Measurements from ENCODE around the gene FMNL2. TPM values are rescaled to one million over a fixed set of nuclear protein-coding genes. Genes with fewer than 3 reads are reported as not detected.

FMNL2 gene
- total RNA-seq, 1 experiment from 2014 or later, result 46.5 TPM

DNA sequence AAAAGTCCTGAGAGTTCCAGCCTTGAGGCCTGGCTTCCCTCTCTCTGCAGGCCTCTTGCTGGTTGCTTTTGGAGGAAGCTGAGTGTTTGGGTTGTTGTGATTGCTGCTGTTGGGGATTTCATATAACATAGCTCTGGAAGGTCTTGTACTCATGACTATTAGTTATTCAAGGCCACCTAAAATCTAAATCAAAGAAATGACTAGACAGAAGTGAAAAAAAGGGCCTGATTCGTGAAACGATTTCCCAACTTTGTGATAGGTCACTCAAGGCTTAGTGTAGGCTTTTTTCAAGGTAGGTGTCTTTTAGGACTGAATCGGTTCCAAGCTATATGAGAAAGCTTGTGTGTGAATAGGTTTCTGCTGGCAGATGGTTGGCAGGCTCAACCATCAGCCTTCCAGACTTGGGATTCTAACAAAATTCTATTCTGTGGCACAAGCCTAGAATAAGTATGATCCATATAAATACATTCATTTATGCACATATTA is 164.4 kb downstream of the FMNL2 start:
- Mint-ChIP-seq H3K9me3 (ENCODE audit: low read depth, unreplicated experiment) (peaks cover 8% of the 10 kb centered on the region), H3K4me3 (ENCODE audit: low read depth, unreplicated experiment) (no peak overlapping the region), H3K27me3 (ENCODE audit: unreplicated experiment) (no peaks in the 10 kb centered on the region), H3K4me1 (ENCODE audit: low read depth, unreplicated experiment) (peaks cover 69% of the 10 kb centered on the region), H3K36me3 (ENCODE audit: insufficient read depth, unreplicated experiment) (peaks cover 17% of the 10 kb centered on the region), H3K27ac (ENCODE audit: unreplicated experiment) (peak overlapping the region; percentile 92)
- intact Hi-C loops (cut with micrococcal nuclease; ENCODE audit: unreplicated experiment), result no loop called here
- BruUV-seq (replicated peaks), result no TSS peak
- CTCF ChIA-PET, result interaction anchor here (0.6 kb wide), 1 partner anchor 674 kb away, joined by 7 read pairs; no protein-coding TSS in a partner anchor
- no peak for DNase-seq
- TF ChIP-seq, protein P1, sequence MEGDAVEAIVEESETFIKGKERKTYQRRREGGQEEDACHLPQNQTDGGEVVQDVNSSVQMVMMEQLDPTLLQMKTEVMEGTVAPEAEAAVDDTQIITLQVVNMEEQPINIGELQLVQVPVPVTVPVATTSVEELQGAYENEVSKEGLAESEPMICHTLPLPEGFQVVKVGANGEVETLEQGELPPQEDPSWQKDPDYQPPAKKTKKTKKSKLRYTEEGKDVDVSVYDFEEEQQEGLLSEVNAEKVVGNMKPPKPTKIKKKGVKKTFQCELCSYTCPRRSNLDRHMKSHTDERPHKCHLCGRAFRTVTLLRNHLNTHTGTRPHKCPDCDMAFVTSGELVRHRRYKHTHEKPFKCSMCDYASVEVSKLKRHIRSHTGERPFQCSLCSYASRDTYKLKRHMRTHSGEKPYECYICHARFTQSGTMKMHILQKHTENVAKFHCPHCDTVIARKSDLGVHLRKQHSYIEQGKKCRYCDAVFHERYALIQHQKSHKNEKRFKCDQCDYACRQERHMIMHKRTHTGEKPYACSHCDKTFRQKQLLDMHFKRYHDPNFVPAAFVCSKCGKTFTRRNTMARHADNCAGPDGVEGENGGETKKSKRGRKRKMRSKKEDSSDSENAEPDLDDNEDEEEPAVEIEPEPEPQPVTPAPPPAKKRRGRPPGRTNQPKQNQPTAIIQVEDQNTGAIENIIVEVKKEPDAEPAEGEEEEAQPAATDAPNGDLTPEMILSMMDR (IDR thresholded peaks at IDR 0.05; ENCODE audit: unreplicated experiment), result no peak

DNA sequence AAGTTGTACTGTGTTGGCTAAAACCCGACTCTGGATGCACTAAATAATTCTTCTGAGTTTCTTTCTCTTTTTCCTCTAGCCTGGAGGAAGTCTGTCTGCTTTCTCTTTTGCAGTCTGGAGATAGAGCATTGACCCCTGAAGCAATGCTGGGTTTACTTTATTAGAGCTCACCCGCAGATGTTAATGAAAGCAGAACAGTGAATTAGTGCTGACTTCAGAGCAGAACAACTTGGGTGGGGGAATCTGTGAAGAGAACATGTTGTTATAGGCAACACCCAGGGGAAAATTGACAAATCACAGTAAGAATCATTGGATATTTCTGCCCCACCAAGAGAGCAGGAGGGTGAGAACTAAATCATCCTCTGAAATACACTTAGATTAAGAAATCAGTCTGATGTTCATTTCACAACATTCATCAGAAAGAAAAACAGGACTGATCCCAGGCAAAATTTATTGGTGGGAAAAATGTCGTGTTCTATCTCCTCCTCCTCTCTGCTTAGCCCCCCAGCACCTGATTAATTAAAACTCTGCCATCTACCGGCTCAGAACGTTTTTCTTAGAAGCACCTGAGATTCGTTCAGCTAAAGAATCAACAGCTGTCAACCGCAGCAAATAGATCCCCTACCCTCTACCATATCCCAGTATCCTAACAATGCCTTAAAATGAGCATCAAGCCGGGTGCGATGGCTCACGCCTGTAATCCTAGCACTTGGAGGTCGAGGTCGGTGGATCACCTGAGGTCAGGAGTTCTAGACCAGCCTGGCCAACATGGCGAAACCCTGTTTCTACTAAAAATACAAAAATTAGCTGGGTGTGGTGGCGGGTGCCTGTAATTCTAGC is 165.1 kb downstream of the FMNL2 start:
- BruUV-seq (replicated peaks), result no TSS peak
- no peaks in the 10 kb centered on the region for H3K27me3 Mint-ChIP-seq (ENCODE audit: unreplicated experiment)

GRCh38 chr2:152500772-152501171 is 165.8 kb downstream of the FMNL2 start:
- TF ChIP-seq, protein P1 (IDR thresholded peaks at IDR 0.05; ENCODE audit: unreplicated experiment), result no peak
- DNase-seq, result no peak
- no TSS peak for BruUV-seq (replicated peaks)
- no peak overlapping the region for H3K27ac Mint-ChIP-seq (ENCODE audit: unreplicated experiment)
- intact Hi-C loops (cut with micrococcal nuclease; ENCODE audit: unreplicated experiment), result loop anchor here (10.0 kb wide), 1 partner anchor 124 kb away; no protein-coding TSS in a partner anchor
- CTCF ChIA-PET, result interaction anchor here (1.0 to 1.3 kb wide), 2 partner anchors 27 to 62 kb away, joined by 3 read pairs; no protein-coding TSS in a partner anchor
- no peak overlapping the region for H3K4me3 Mint-ChIP-seq (ENCODE audit: low read depth, unreplicated experiment)
- H3K9me3 Mint-ChIP-seq (ENCODE audit: low read depth, unreplicated experiment), result peaks cover 8% of the 10 kb centered on the region
- no peaks in the 10 kb centered on the region for H3K27me3 Mint-ChIP-seq (ENCODE audit: unreplicated experiment)
- H3K36me3 Mint-ChIP-seq (ENCODE audit: insufficient read depth, unreplicated experiment), result peaks cover 21% of the 10 kb centered on the region
- peaks cover 82% of the 10 kb centered on the region for H3K4me1 Mint-ChIP-seq (ENCODE audit: low read depth, unreplicated experiment)

More for the DNA sequence above, 165.1 kb downstream of the FMNL2 start:
- Mint-ChIP-seq H3K9me3 (ENCODE audit: low read depth, unreplicated experiment) (peaks cover 8% of the 10 kb centered on the region), H3K27ac (ENCODE audit: unreplicated experiment) (no peak overlapping the region), H3K4me3 (ENCODE audit: low read depth, unreplicated experiment) (no peak overlapping the region), H3K4me1 (ENCODE audit: low read depth, unreplicated experiment) (peaks cover 76% of the 10 kb centered on the region), H3K36me3 (ENCODE audit: insufficient read depth, unreplicated experiment) (peaks cover 24% of the 10 kb centered on the region)
- CTCF ChIA-PET, result interaction anchor here (0.6 to 1.3 kb wide), 3 partner anchors 26 to 675 kb away, joined by 3 to 7 read pairs (median 3); no protein-coding TSS in a partner anchor
- no peak for DNase-seq
- intact Hi-C loops (cut with micrococcal nuclease; ENCODE audit: unreplicated experiment), result loop anchor here (10.0 kb wide), 1 partner anchor 125 kb away; no protein-coding TSS in a partner anchor
- TF ChIP-seq, protein P1 (IDR thresholded peaks at IDR 0.05; ENCODE audit: unreplicated experiment), result no peak

DNA sequence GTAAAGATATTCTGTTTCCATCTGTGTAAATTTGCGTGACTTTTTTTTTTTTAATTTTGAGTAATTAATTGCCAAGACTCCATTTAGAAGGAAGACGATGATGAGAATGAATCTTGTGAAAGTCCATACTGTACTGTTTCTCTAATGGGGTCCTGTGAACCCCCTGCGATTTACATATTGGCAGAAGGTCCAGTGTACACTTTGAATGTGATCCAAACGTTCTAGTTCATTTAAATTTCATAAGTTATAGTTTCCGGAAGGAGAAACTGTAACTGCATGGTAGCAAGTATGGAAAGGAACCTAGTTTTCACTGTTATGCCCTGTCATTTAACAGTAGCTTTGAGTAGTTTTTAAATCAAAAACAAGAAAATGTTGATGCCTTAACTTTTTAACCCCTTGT is 166.7 kb downstream of the FMNL2 start:
- CTCF ChIA-PET, result no interaction called here
- H3K27ac Mint-ChIP-seq (ENCODE audit: unreplicated experiment), result no peak overlapping the region
- intact Hi-C loops (cut with micrococcal nuclease; ENCODE audit: unreplicated experiment), result loop anchor here (10.0 kb wide), 1 partner anchor 123 kb away; no protein-coding TSS in a partner anchor
- peaks cover 20% of the 10 kb centered on the region for H3K36me3 Mint-ChIP-seq (ENCODE audit: insufficient read depth, unreplicated experiment)
- no peaks in the 10 kb centered on the region for H3K27me3 Mint-ChIP-seq (ENCODE audit: unreplicated experiment)
- peaks cover 6% of the 10 kb centered on the region for H3K9me3 Mint-ChIP-seq (ENCODE audit: low read depth, unreplicated experiment)
- DNase-seq, result no peak
- no peak overlapping the region for H3K4me3 Mint-ChIP-seq (ENCODE audit: low read depth, unreplicated experiment)
- no TSS peak for BruUV-seq (replicated peaks)
- H3K4me1 Mint-ChIP-seq (ENCODE audit: low read depth, unreplicated experiment), result peaks cover 79% of the 10 kb centered on the region
- TF ChIP-seq, protein P1 (IDR thresholded peaks at IDR 0.05; ENCODE audit: unreplicated experiment), result no peak

All from Calu3 (cell line).